HG03469 (cell line): ENCODE results near the gene AFAP1.

Experiments used
- ATAC-seq: cut with Tn5 transposase; IDR thresholded peaks from one replicate; pipeline ENCODE4 v1.9.1; 2021; ENCODE audit warnings: mild to moderate bottlenecking, moderate library complexity, moderate number of reproducible peaks; ENCODE audit not compliant: unreplicated experiment

AFAP1 gene

GRCh38 chr4:7867701-7868435 lies 71.8 kb downstream of the AFAP1 start:
- ATAC-seq: no peak

GRCh38 chr4:7867191-7867590 lies 72.5 kb downstream of the AFAP1 start:
- no peak for ATAC-seq

- no peak for ATAC-seq
These were observed 74.1 kb downstream of the AFAP1 start for GRCh38 chr4:7865533-7865932.

- no peak for ATAC-seq
These were observed 75.0 kb downstream of the AFAP1 start for GRCh38 chr4:7864685-7865084.

- no peak for ATAC-seq
These were observed 75.6 kb downstream of the AFAP1 start for GRCh38 chr4:7863911-7864681.

- ATAC-seq: no peak
These were observed 77.0 kb downstream of the AFAP1 start for GRCh38 chr4:7862561-7863192.

GRCh38 chr4:7861440-7861881 lies 78.2 kb downstream of the AFAP1 start:
- no peak for ATAC-seq

GRCh38 chr4:7860600-7861163 lies 79.0 kb downstream of the AFAP1 start:
- ATAC-seq: no peak

GRCh38 chr4:7859326-7859725 lies 80.3 kb downstream of the AFAP1 start:
- no peak for ATAC-seq

- ATAC-seq: no peak
These were observed 81.2 kb downstream of the AFAP1 start for GRCh38 chr4:7858498-7858897.

GRCh38 chr4:7857993-7858392 lies 81.7 kb downstream of the AFAP1 start:
- no peak for ATAC-seq

GRCh38 chr4:7857238-7857701 lies 82.4 kb downstream of the AFAP1 start:
- no peak for ATAC-seq

- ATAC-seq: no peak
These were observed 83.9 kb downstream of the AFAP1 start for GRCh38 chr4:7855731-7856130.

GRCh38 chr4:7854697-7855370 lies 84.8 kb downstream of the AFAP1 start:
- ATAC-seq: no peak

GRCh38 chr4:7854216-7854615 lies 85.4 kb downstream of the AFAP1 start:
- ATAC-seq: no peak

- ATAC-seq: no peak
These were observed 86.4 kb downstream of the AFAP1 start for GRCh38 chr4:7853271-7853670.

GRCh38 chr4:7852568-7853185 lies 87.0 kb downstream of the AFAP1 start:
- ATAC-seq: no peak

- ATAC-seq: no peak
These were observed 89.2 kb downstream of the AFAP1 start for GRCh38 chr4:7850489-7850888.

- no peak for ATAC-seq
These were observed 92.5 kb downstream of the AFAP1 start for GRCh38 chr4:7847206-7847605.

- ATAC-seq: no peak
These were observed 94.0 kb downstream of the AFAP1 start for GRCh38 chr4:7845493-7846128.
